ENCODE data around the gene GLIPR2.

DNA sequence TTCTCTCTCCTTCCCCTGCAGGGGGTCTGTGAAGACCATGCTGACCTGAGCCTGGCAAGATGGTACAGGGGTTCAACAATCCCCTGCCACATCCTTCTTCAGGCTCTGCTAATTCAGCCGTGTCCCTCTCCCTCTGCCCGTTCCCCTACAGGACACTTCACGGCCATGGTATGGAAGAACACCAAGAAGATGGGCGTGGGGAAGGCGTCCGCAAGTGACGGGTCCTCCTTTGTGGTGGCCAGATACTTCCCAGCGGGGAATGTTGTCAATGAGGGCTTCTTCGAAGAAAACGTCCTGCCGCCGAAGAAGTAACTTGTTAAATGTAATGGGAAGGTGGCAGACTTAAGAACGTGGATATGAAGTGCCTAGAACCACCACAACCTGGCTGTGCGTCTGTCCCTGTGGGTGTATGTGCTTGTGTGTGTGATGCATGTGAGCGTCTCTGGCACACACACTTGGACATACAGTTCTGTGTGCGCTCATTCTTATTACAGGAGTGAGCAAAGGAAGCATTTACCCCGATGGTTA, 25.7 kb downstream of the GLIPR2 start:
- TF ChIP-seq CEBPB (IDR thresholded peaks at IDR 0.05) (no peak), EP300 (IDR thresholded peaks at IDR 0.05; ENCODE audit: borderline replicate concordance) (no peak), CREB1 (IDR thresholded peaks at IDR 0.05; ENCODE audit: low read depth) (no peak), EGR1 (IDR thresholded peaks at IDR 0.05) (no peak), TAF1 (IDR thresholded peaks at IDR 0.05; ENCODE audit: low read depth) (no peak), RAD21 (IDR thresholded peaks at IDR 0.05; ENCODE audit: low read depth) (no peak)
- TF ChIP-seq, protein P1, sequence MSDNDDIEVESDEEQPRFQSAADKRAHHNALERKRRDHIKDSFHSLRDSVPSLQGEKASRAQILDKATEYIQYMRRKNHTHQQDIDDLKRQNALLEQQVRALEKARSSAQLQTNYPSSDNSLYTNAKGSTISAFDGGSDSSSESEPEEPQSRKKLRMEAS (IDR thresholded peaks at IDR 0.05) = no peak
